Gastroesophageal sphincter (tissue), 4 donors: ENCODE results near the gene CAPN12. TPM values are rescaled to one million over a fixed set of nuclear protein-coding genes. Genes with fewer than 3 reads are reported as not detected.
"Not testable (repeated sequence)": the region's sequence is repeated elsewhere in the genome, so short reads cannot be mapped to it uniquely, and the experiment has no call there.

Experiments
- ATAC-seq: fragments of 150-250 bp; one replicate; pipeline ENCODE4 v1.9.1; 2016; ENCODE audit warnings: mild to moderate bottlenecking, moderate library complexity
- H3K27ac ChIP-seq, 4 donors: fragments of 200-600 bp; sonication (generic) in 3 of 4; 1 replicate in 3 of 4; 2 replicates in 1 of 4; pipeline ENCODE4 v1.5.1; 2016 to 2019
- H3K27me3 ChIP-seq: fragments of 200-600 bp; sonication (generic); one replicate; pipeline ENCODE4 v1.5.1; 2019
- H3K36me3 ChIP-seq, 2 donors: fragments of 200-600 bp; sonication (generic); one replicate each; pipeline ENCODE4 v1.5.1; 2019; ENCODE audit warnings: control low read depth in 1 of 2
- H3K4me1 ChIP-seq, 3 donors: fragments of 200-600 bp; sonication (generic); 1 replicate in 2 of 3; 2 replicates in 1 of 3; pipeline ENCODE4 v1.5.1; 2016 to 2019; ENCODE audit warnings: control low read depth in 2 of 3
- H3K4me3 ChIP-seq, 2 donors: fragments of 200-600 bp; sonication (generic); one replicate each; pipeline ENCODE4 v1.5.1; 2019; ENCODE audit warnings: mild to moderate bottlenecking in 1 of 2, moderate library complexity in 1 of 2
- H3K9me3 ChIP-seq, 3 donors: fragments of 200-600 bp; sonication (generic); one replicate each; pipeline ENCODE4 v1.5.1; 2017 to 2019; ENCODE audit warnings: control low read depth in 2 of 3
- CTCF ChIP-seq, 4 experiments: fragments of 200-600 bp in 2 of 4; fragments of 450-650 bp in 2 of 4; sonication (generic) in 1 of 4; IDR thresholded peaks; one replicate each; pipeline ENCODE4 v1.5.1; 2017 to 2019; ENCODE audit warnings: antibody characterized with exemption in 4 of 4, mild to moderate bottlenecking in 2 of 4, moderate library complexity in 2 of 4
- EP300 ChIP-seq: sonication (generic); formaldehyde crosslinking; IDR thresholded peaks from one replicate; pipeline ENCODE4 v1.6.1; 2017; ENCODE audit warnings: antibody characterized with exemption, mild to moderate bottlenecking
- POLR2A ChIP-seq, 2 donors: fragments of 450-650 bp; IDR thresholded peaks; one replicate each; pipeline ENCODE4 v1.6.1; 2017; ENCODE audit warnings: antibody characterized with exemption in 2 of 2, mild to moderate bottlenecking in 2 of 2, moderate library complexity in 1 of 2
- POLR2AphosphoS5 ChIP-seq: sonication (generic); formaldehyde crosslinking; IDR thresholded peaks from one replicate; pipeline ENCODE4 v1.6.1; 2017; ENCODE audit warnings: antibody characterized with exemption
- WGBS, 2 donors: methylation state at CpG; one replicate each; pipeline ENCODE4 v1.1.5; 2018; ENCODE audit warnings: low coverage in 1 of 2; 5-methylcytosine and 5-hydroxymethylcytosine counted together
- total RNA-seq, 4 donors: library from RNA; depleted of rRNA; stranded (reverse); fragments of >200 nt; gene quantifications; one replicate each; pipeline ENCODE4 v1.1.0, GENCODE V29; 2016

CAPN12 gene
- total RNA-seq: 1 to 10 TPM in 2 of 4 donors, under 1 TPM in 1, not detected in 1; 0.93 to 2.2 (median 1.1) TPM

- H3K27me3 ChIP-seq: no peaks in the 10 kb centered on the region
- H3K27ac ChIP-seq: no peak within 1 kb of the TSS
- H3K4me3 ChIP-seq: no peak within 1 kb of the TSS
- no peaks in the 10 kb centered on the region for H3K4me1 ChIP-seq
- TF ChIP-seq POLR2A (IDR thresholded peaks at IDR 0.05) (no peak), CTCF (IDR thresholded peaks at IDR 0.05) (no peak), EP300 (no peak)
- no peaks in the 10 kb centered on the region for H3K36me3 ChIP-seq
- no peak for ATAC-seq
- no peaks in the 10 kb centered on the region for H3K9me3 ChIP-seq
- WGBS, 2 donors: 78 to 92% methylated on average over 6 to 7 of the region's 10 CpGs
Observed at GRCh38 chr19:38744298-38744681, at the start of gene CAPN12. TSS of gene CAPN12 (minus strand) at chr19:38744474. CDS start at chr19:38744165, 309 bp downstream.

GRCh38 chr19:38793671-38794070, 49.4 kb upstream of the CAPN12 start:
- ATAC-seq: no peak
- Histone ChIP-seq H3K27me3 (no peaks in the 10 kb centered on the region), H3K9me3 (no peaks in the 10 kb centered on the region), H3K27ac (no peak overlapping the region), H3K4me1 (peaks cover 0 to 7% (median 2%) of the 10 kb centered on the region in 3 donors), H3K36me3 (no peaks in the 10 kb centered on the region), H3K4me3 (no peak overlapping the region)
- TF ChIP-seq POLR2AphosphoS5 (no peak), CTCF (IDR thresholded peaks at IDR 0.05) (no peak), EP300 (no peak), POLR2A (IDR thresholded peaks at IDR 0.05) (no peak)
- WGBS, 2 donors: 88 to 89% methylated on average over 4 of the region's 5 CpGs

GRCh38 chr19:38793177-38793576, 48.9 kb upstream of the CAPN12 start:
- H3K4me3 ChIP-seq: no peak overlapping the region
- no peaks in the 10 kb centered on the region for H3K9me3 ChIP-seq
- no peak for ATAC-seq
- no peak overlapping the region for H3K27ac ChIP-seq
- TF ChIP-seq EP300: no peak
- TF ChIP-seq CTCF (IDR thresholded peaks at IDR 0.05): no peak
- no peak for TF ChIP-seq POLR2AphosphoS5
- TF ChIP-seq POLR2A (IDR thresholded peaks at IDR 0.05): no peak
- H3K36me3 ChIP-seq: no peaks in the 10 kb centered on the region
- WGBS, 2 donors: 56 to 68% methylated on average over 7 to 8 of the region's 8 CpGs
- no peaks in the 10 kb centered on the region for H3K27me3 ChIP-seq
- peaks cover 0 to 7% (median 2%) of the 10 kb centered on the region in 3 donors for H3K4me1 ChIP-seq

GRCh38 chr19:38792250-38793111, 48.2 kb upstream of the CAPN12 start:
- H3K27ac ChIP-seq: peak overlapping the region in 1 of 4 donors; percentile 25

GRCh38 chr19:38791451-38792064, 47.3 kb upstream of the CAPN12 start:
- H3K27ac ChIP-seq, H3K9me3 ChIP-seq, H3K36me3 ChIP-seq, H3K27me3 ChIP-seq, H3K4me1 ChIP-seq: not testable (repeated sequence)
- peak; percentile 86 for ATAC-seq
- WGBS, 2 donors: no CpG with 5 or more reads among the region's 40 CpGs
- H3K4me3 ChIP-seq: peak overlapping the region; percentile 25 to 28

More at GRCh38 chr19:38792250-38793111, 48.2 kb upstream of the CAPN12 start:
- H3K36me3 ChIP-seq: no peaks in the 10 kb centered on the region
- TF ChIP-seq CTCF (IDR thresholded peaks at IDR 0.05) (peak in 3 of 4 experiments; percentile 17 to 21 (median 21)), EP300 (no peak), POLR2AphosphoS5 (no peak), POLR2A (IDR thresholded peaks at IDR 0.05) (no peak)
- WGBS, 2 donors: 60% methylated on average over 1 of the region's 71 CpGs; no CpG with 5 or more reads in 1 of the 2 donors
- no peak for ATAC-seq
- peaks cover 0 to 7% (median 2%) of the 10 kb centered on the region in 3 donors for H3K4me1 ChIP-seq
- no peaks in the 10 kb centered on the region for H3K27me3 ChIP-seq
- no peaks in the 10 kb centered on the region for H3K9me3 ChIP-seq
- peak overlapping the region in 1 of 2 donors; percentile 37 for H3K4me3 ChIP-seq

- ATAC-seq, H3K27ac ChIP-seq: not testable (repeated sequence)
Observed at GRCh38 chr19:38790507-38791403, 46.5 kb upstream of the CAPN12 start.

More at GRCh38 chr19:38790507-38791403, 46.5 kb upstream of the CAPN12 start:
- not testable (repeated sequence) for H3K4me1 ChIP-seq, H3K9me3 ChIP-seq, H3K27me3 ChIP-seq, H3K36me3 ChIP-seq
- H3K4me3 ChIP-seq: peak overlapping the region; percentile 25 to 28
- 20% methylated on average over 1 of the region's 49 CpGs; no CpG with 5 or more reads in 1 of the 2 donors for WGBS, 2 donors
